H9 (cell line): ENCODE results near the gene FAM210B. TPM values are rescaled to one million over a fixed set of nuclear protein-coding genes. Genes with fewer than 3 reads are reported as not detected.

Experiments used
- DNase-seq: peaks from one replicate; pipeline ENCODE4 v3.0.0-alpha.2; 2017
- H2AFZ ChIP-seq: one replicate; pipeline ENCODE4 v1.6.1; 2013; ENCODE audit warnings: mild to moderate bottlenecking, low read length, control low read depth, moderate library complexity
- H2AK5ac ChIP-seq: 2 replicates; pipeline ENCODE4 v1.6.1; 2013; ENCODE audit warnings: low read length, control low read depth, mixed read lengths; ENCODE audit not compliant: insufficient read length
- H2BK120ac ChIP-seq: one replicate; pipeline ENCODE4 v1.6.1; 2013; ENCODE audit warnings: low read depth, mild to moderate bottlenecking, low read length, control low read depth, inconsistent platforms; ENCODE audit not compliant: poor library complexity, severe bottlenecking
- H2BK12ac ChIP-seq: 2 replicates; pipeline ENCODE4 v1.6.1; 2013; ENCODE audit warnings: low read length, control low read depth, mixed read lengths, low read depth; ENCODE audit not compliant: insufficient read length
- H2BK15ac ChIP-seq: 2 replicates; pipeline ENCODE4 v1.6.1; 2013; ENCODE audit warnings: low read depth, low read length, control low read depth
- H2BK20ac ChIP-seq: one replicate; pipeline ENCODE4 v1.6.1; 2013; ENCODE audit warnings: low read depth, mild to moderate bottlenecking, low read length, control low read depth, inconsistent platforms; ENCODE audit not compliant: poor library complexity, severe bottlenecking
- H2BK5ac ChIP-seq: 2 replicates; pipeline ENCODE4 v1.6.1; 2013; ENCODE audit warnings: low read length, control low read depth, mixed read lengths; ENCODE audit not compliant: insufficient read length
- H3K14ac ChIP-seq: 2 replicates; pipeline ENCODE4 v1.6.1; 2013; ENCODE audit warnings: low read length, control low read depth; ENCODE audit not compliant: insufficient read depth
- H3K18ac ChIP-seq: 2 replicates; pipeline ENCODE4 v1.6.1; 2013; ENCODE audit warnings: low read depth, mild to moderate bottlenecking, mixed read lengths, low read length, control low read depth; ENCODE audit not compliant: insufficient read length
- H3K23ac ChIP-seq: 2 replicates; pipeline ENCODE4 v1.6.1; 2013; ENCODE audit warnings: low read length, control low read depth, mixed read lengths, low read depth; ENCODE audit not compliant: insufficient read length
- H3K23me2 ChIP-seq: 2 replicates; pipeline ENCODE4 v1.6.1; 2013; ENCODE audit warnings: low read depth, mild to moderate bottlenecking, mixed read lengths, low read length, control low read depth; ENCODE audit not compliant: insufficient read length, poor library complexity, severe bottlenecking
- H3K27ac ChIP-seq: 2 replicates; pipeline ENCODE4 v1.5.1; 2013; ENCODE audit warnings: low read length, control low read depth, mixed read lengths, low read depth; ENCODE audit not compliant: insufficient read length
- H3K27me3 ChIP-seq: 2 replicates; pipeline ENCODE4 v1.6.1; 2013; ENCODE audit warnings: low read length, control low read depth, inconsistent platforms; ENCODE audit not compliant: insufficient read depth
- H3K4ac ChIP-seq: 2 replicates; pipeline ENCODE4 v1.6.1; 2013; ENCODE audit warnings: low read depth, mild to moderate bottlenecking, control low read depth, inconsistent platforms, low read length, moderate library complexity
- H3K4me1 ChIP-seq: 2 replicates; pipeline ENCODE4 v1.6.1; 2013; ENCODE audit warnings: low read length, control low read depth, inconsistent platforms; ENCODE audit not compliant: insufficient read depth
- H3K4me2 ChIP-seq: 2 replicates; pipeline ENCODE4 v1.6.1; 2013; ENCODE audit warnings: low read length, control low read depth, mixed read lengths; ENCODE audit not compliant: insufficient read length, insufficient read depth
- H3K56ac ChIP-seq: 2 replicates; pipeline ENCODE4 v1.6.1; 2013; ENCODE audit warnings: low read depth, mild to moderate bottlenecking, mixed read lengths, low read length, control low read depth; ENCODE audit not compliant: insufficient read length
- H3K79me1 ChIP-seq: 2 replicates; pipeline ENCODE4 v1.6.1; 2013; ENCODE audit warnings: low read depth, mild to moderate bottlenecking, moderate library complexity, low read length, control low read depth, inconsistent platforms; ENCODE audit not compliant: insufficient read depth, poor library complexity, severe bottlenecking
- H3K79me2 ChIP-seq: 2 replicates; pipeline ENCODE4 v1.6.1; 2013; ENCODE audit warnings: low read length, control low read depth, inconsistent platforms; ENCODE audit not compliant: insufficient read depth
- H3K9ac ChIP-seq: 2 replicates; pipeline ENCODE4 v1.6.1; 2013; ENCODE audit warnings: low read length, control low read depth, mixed read lengths; ENCODE audit not compliant: insufficient read length; ENCODE audit errors: extremely low read depth
- H3K9me3 ChIP-seq: one replicate; pipeline ENCODE4 v1.6.1; 2013; ENCODE audit warnings: low read depth, low read length, inconsistent platforms; ENCODE audit not compliant: control insufficient read depth
- H3T11ph ChIP-seq: one replicate; pipeline ENCODE4 v1.6.1; 2013; ENCODE audit warnings: mild to moderate bottlenecking, low read length, control low read depth, inconsistent platforms
- H4K20me1 ChIP-seq: one replicate; pipeline ENCODE4 v1.6.1; 2013; ENCODE audit not compliant: control insufficient read depth, insufficient read length, insufficient read depth
- H4K5ac ChIP-seq: 2 replicates; pipeline ENCODE4 v1.6.1; 2013; ENCODE audit warnings: low read depth, mild to moderate bottlenecking, mixed read lengths, low read length, control low read depth; ENCODE audit not compliant: insufficient read length
- H4K8ac ChIP-seq: replicated peaks from 2 replicates; pipeline ENCODE4 v1.6.1; 2013; ENCODE audit warnings: low read length, control low read depth, mixed read lengths, low read depth; ENCODE audit not compliant: insufficient read length
- H4K91ac ChIP-seq: 2 replicates; pipeline ENCODE4 v1.6.1; 2013; ENCODE audit warnings: low read depth, mild to moderate bottlenecking, moderate library complexity, mixed read lengths, low read length, control low read depth; ENCODE audit not compliant: insufficient read length
- H3K27ac Mint-ChIP-seq, 3 experiments: 2 replicates in 2 of 3; 3 replicates in 1 of 3; pipeline ENCODE4 v1.8.0; 2020 to 2021; ENCODE audit warnings: mixed read lengths in 3 of 3, mild to moderate bottlenecking in 1 of 3, moderate library complexity in 1 of 3
- H3K27me3 Mint-ChIP-seq: 2 replicates; pipeline ENCODE4 v1.8.0; 2021; ENCODE audit warnings: low read depth, mild to moderate bottlenecking, moderate library complexity, mixed read lengths
- H3K36me3 Mint-ChIP-seq, 3 experiments: 2 replicates in 2 of 3; 3 replicates in 1 of 3; pipeline ENCODE4 v1.8.0; 2020 to 2021; ENCODE audit warnings: low read depth in 3 of 3, mixed read lengths in 3 of 3; ENCODE audit not compliant: insufficient read depth in 1 of 3
- H3K4me1 Mint-ChIP-seq, 2 experiments: 2 replicates each; pipeline ENCODE4 v1.8.0; 2020; ENCODE audit warnings: mixed read lengths in 2 of 2
- H3K4me3 Mint-ChIP-seq, 2 experiments: 2 replicates in 1 of 2; 3 replicates in 1 of 2; pipeline ENCODE4 v1.8.0; 2020 to 2021; ENCODE audit warnings: mild to moderate bottlenecking in 2 of 2, mixed read lengths in 2 of 2, moderate library complexity in 1 of 2
- H3K9me3 Mint-ChIP-seq, 2 experiments: 2 replicates in 1 of 2; 3 replicates in 1 of 2; pipeline ENCODE4 v1.8.0; 2020; ENCODE audit warnings: mild to moderate bottlenecking in 2 of 2, mixed read lengths in 2 of 2, moderate library complexity in 1 of 2
- WGBS: extraction: QIAGEN DNeasy Blood & Tissue Kit; methylation state at CpG from one replicate; pipeline ENCODE4 v1.1.7; 2013; ENCODE audit warnings: missing lambda C conversion rate, low lambda C conversion rate, mixed read lengths; ENCODE audit not compliant: insufficient read length; ENCODE audit errors: extremely low coverage; 5-methylcytosine and 5-hydroxymethylcytosine counted together
- total RNA-seq: library from RNA; stranded (reverse); gene quantifications from 2 replicates; pipeline ENCODE4 v1.2.1, GENCODE V29; 2021
- TF ChIP-seq, protein P1 (sequence below): fragments of 200-600 bp; sonication (generic); conservative IDR thresholded peaks from 3 replicates; pipeline ENCODE4 v1.8.0; 2021; ENCODE audit warnings: antibody characterized with exemption, mild to moderate bottlenecking

The FAM210B gene
- total RNA-seq, 1 experiment from 2014 or later = 24.2 TPM

DNA sequence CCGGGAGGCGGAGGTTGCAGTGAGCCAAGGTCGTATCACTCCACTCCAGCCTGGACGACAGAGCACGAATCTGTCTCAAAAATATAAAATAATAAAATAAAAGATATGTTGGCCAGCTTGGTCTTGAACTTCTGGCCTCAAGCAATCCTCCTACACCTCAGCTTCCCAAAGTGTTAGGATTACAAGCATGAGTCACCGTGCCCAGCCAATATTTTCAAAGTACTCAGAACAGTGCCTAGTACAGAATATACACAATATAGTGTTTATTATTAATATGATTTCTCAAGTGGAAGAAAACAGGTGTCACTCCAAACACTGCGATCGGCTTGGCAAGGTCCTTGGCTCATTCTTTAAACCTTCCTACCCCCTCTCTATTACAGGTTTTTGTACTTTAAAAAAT is 3.1 kb downstream of the FAM210B start:
- Histone ChIP-seq H3K4ac (no peak overlapping the region), H4K8ac (no peak overlapping the region), H3T11ph (no peak overlapping the region), H3K4me2 (no peak overlapping the region), H3K79me1 (no peaks in the 10 kb centered on the region), H4K20me1 (no peaks in the 10 kb centered on the region), H2BK120ac (no peak overlapping the region), H3K79me2 (no peaks in the 10 kb centered on the region), H4K5ac (no peak overlapping the region), H3K14ac (no peak overlapping the region), H3K27me3 (no peaks in the 10 kb centered on the region), H2BK15ac (no peak overlapping the region), H3K9me3 (no peaks in the 10 kb centered on the region), H2AK5ac (no peak overlapping the region), H3K9ac (no peak overlapping the region), H3K18ac (no peak overlapping the region), H3K56ac (no peak overlapping the region), H3K23ac (no peak overlapping the region), H2BK20ac (no peak overlapping the region), H4K91ac (no peak overlapping the region), H3K23me2 (peaks cover 11% of the 10 kb centered on the region), H3K4me1 (no peaks in the 10 kb centered on the region), H2BK12ac (no peak overlapping the region), H2BK5ac (no peak overlapping the region), H3K27ac (no peak overlapping the region), H2AFZ (no peak overlapping the region)
- TF ChIP-seq, protein P1, sequence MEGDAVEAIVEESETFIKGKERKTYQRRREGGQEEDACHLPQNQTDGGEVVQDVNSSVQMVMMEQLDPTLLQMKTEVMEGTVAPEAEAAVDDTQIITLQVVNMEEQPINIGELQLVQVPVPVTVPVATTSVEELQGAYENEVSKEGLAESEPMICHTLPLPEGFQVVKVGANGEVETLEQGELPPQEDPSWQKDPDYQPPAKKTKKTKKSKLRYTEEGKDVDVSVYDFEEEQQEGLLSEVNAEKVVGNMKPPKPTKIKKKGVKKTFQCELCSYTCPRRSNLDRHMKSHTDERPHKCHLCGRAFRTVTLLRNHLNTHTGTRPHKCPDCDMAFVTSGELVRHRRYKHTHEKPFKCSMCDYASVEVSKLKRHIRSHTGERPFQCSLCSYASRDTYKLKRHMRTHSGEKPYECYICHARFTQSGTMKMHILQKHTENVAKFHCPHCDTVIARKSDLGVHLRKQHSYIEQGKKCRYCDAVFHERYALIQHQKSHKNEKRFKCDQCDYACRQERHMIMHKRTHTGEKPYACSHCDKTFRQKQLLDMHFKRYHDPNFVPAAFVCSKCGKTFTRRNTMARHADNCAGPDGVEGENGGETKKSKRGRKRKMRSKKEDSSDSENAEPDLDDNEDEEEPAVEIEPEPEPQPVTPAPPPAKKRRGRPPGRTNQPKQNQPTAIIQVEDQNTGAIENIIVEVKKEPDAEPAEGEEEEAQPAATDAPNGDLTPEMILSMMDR = no peak
- Mint-ChIP-seq H3K4me1 (peaks cover 19 to 23% of the 10 kb centered on the region in 2 experiments), H3K36me3 (peaks cover 0 to 15% (median 0%) of the 10 kb centered on the region in 3 experiments; a peak in 4 of 7 replicates), H3K27me3 (no peaks in the 10 kb centered on the region; the same call in 1 of the 2 replicates), H3K9me3 (no peaks in the 10 kb centered on the region), H3K4me3 (no peak overlapping the region), H3K27ac (no peak overlapping the region)
- WGBS = no CpG with 5 or more reads among the region's 8 CpGs
- no peak for DNase-seq
